ENCODE measurements around the gene PREB. TPM values are rescaled to one million over a fixed set of nuclear protein-coding genes. Genes with fewer than 3 reads are reported as not detected.

Gene PREB
- total RNA-seq, 1 experiment from 2014 or later = 37.0 TPM

DNA sequence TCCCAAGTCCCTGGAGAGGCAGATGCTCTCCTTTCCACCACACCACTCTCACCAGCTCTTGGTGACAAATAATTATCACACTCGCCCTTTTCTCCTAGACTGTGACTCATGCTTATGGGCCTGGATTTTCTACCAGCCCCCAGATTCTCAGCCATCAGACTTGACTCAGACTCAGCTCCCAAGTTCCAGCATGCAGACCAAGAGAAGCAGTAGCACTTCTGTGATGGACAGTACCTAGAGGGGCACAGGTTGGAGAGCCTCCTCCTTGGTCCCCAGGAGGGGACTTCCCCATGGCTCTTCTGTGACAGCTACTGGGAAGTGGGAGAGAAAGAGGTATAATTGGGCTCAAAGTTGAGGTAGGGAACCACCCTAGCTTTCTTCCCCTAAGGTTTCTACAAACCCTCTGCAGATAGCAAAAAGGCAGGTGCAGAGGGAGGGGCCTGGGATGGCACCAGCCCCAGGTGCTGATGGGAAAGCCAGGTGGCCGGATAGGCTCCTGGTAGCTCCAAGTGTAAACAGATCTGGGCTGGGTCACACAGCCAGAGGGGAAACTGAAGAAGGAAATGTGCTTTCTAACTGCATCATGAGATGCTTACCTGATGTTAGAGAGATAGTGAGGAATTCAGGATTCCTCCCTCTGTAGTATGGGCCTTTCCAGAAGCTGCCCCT, 18.5 kb upstream of the PREB start:
- no peak for DNase-seq (ENCODE audit: low spot score)

DNA sequence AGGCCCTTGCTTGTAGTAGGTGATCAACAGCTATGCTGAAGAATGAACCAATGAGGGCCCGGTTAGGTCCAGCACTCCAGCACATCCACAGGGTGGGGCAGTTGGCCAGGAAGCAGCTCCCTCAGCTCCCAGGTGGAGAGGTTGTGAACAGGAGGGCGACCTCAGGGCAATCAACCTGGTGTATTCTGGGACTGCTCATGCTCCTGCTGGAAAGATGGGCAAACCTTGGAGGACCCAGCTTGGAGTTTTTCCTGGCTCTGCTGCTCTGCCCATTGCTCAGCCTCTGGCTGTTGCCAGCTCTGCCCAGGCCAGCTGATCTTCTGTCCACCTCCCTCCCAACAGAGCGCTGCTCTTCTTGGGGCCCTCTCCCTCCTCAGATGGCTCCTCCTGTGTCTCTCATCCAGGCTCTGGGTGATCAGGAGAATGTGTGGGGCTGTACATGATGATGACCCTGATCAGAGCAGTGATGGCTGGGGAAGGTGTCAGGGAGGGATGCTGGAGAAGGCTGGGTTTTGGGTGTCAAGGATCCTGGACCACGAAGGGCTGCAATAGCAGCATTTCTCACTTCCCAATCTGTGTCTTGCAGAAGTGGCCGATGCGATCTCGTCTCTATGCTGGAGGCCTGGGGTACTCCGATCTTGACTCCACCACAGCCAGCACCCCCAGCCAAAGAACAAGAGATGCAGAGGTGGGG, 17.8 kb upstream of the PREB start:
- DNase-seq (ENCODE audit: low spot score) = no peak

DNA sequence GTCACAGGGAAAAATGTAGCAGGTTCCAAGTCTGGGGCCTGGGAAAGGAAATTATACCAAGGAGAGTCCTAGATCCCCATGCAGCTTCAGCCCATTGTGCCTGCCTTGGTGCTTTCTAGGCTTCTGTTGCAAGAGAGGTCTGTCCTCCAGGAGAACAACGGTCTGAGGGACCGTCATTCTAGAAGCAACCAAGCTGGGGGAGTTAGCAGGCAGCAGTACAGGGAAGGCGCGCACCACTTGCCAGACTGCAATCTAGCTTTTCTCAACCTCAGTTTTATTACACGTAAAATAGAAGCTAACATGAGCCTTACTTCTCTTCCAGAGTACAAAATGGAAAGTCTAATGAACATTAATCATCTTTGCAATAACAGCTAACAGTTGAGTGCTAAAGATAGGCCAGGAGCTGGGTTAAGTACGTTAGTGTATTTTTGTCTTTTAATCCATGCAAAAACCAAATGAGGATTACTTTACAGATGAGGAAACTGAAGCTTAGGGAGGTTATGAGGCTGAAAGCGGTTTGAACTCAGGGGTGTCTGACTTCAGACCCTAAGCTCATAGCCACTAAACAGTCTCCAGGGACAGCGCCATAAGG, 16.3 kb upstream of the PREB start:
- DNase-seq (ENCODE audit: low spot score) = no peak

DNA sequence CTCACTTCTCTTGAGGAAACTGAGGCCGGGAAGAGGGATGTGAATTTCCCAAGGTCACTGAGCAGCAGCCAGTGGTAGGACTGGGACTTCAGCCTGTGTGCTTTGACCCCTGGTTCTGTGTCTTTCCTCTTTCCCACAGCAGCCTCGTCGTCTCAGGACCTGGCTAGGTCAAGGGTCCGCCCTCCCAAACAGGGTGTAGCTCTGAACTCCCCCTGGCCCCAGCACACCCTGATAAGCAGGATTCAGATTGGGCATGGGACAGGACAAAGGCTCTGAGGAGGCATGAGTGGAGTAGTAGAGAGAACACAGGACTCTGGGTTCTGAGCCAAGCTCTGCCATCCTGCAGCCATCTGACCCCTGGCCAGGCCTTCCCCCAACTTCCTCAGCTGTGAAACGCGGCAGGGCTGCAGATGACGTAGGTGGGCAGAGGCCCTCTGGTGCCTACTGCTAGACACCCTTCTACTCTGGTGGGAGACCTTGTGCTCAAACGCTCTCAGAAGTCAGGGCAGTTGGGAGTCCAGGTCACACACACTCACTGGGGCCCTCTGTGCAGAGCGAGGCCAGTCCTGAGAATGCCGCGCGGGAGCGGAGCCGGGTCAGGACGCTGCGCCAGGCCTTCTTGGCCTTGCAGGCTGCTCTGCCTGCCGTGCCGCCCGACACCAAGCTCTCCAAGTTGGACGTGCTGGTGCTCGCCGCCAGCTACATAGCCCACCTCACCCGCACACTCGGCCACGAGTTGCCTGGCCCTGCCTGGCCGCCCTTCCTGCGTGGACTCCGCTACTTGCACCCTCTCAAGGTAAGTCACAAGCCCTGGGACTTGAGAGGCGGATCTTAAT, 15.4 kb upstream of the PREB start:
- no peak for DNase-seq (ENCODE audit: low spot score)

DNA sequence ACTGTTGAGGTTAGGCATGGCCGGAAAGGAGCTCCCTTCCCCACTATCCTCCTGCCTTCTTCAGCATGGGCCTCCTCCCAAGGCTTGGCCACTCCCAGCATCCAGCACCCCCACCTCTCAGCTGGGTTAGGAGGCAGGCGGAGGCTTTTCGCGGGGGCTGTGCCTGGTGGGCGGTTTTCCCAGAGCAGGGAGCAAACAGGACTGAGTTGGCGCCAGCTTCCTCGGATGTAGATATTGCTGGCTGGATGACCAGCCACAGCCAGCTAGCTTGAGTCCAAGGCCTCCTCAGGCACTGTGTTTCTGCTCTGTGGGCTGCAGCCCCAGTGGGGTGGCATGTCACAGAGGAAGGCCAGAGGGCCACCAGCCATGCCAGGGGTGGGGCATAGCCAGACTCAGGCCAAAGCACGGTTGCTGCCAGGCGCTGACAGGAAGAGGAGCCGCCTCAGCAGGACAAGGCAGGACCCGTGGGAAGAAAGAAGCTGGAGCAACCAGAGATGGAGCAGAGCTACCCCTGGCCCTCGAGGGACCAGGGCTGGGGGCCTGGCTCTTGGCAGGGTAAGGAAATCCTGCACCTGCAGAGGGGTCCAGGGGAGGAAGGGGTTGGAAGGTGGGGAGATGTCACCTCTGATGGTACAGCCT, 14.5 kb upstream of the PREB start, which contains the start of gene TCF23:
TSS of gene TCF23 (plus strand) at position 204 of the 639 bp plus-strand sequence. CDS start at position 334, 130 bp downstream.
- DNase-seq (ENCODE audit: low spot score) = no peak

DNA sequence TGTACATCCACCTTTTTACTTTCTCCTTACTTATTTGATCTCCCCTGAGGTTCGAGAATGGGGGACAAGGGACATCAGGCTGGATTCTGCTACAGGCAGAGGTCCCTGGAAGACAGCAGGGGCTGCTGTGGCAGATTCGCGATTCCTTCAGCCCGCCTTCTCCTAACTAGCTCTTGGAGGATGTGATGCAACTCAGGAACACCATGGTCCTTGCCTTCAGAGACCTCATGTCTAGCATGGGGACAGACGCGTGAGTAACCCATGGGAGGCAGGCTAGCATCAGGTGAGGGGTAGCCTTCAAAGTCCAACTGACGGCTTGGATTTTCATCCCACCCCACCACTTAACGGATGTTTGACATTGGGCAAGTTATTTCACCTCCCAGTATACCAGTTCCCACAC, 13.5 kb upstream of the PREB start:
- DNase-seq (ENCODE audit: low spot score) = no peak

DNA sequence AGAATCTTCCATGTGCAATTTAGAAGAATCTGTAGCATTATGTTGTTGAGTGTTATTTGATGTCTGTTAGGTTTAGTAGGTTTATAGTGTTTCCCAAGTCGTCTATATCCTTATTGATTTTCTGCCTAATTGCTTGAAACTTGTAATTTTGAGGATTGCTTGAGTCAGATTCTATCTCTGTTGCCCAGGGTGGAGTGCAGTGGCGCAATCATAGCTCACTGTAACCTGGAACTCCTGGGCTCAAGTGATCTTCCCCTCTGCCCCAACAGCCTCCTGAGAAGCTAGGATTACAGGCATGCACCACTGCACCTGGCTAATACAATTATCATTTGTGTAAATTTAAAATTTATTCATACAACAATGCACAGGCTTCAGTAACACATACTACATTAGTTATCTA, 11.2 kb upstream of the PREB start:
- no peak for DNase-seq (ENCODE audit: low spot score)

DNA sequence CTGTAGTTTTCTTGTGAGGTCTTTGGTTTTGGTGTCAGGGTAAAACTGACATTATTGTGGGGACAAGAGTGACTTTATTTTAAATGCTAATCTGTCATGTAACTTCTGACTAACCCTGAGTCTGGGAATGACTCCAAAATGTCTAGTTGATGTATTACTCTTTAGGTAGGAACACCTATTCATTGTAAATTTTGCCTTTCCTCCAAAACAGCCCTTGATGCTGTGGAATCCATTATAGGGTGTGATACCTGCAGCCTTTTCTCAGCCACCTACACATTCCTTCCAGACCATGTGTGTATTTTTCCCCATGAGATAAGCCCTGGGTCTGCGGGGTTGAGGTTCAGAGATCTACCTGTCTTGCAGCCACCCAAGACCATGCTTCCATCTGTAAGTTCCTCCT, 8.8 kb upstream of the PREB start:
- DNase-seq (ENCODE audit: low spot score) = no peak

DNA sequence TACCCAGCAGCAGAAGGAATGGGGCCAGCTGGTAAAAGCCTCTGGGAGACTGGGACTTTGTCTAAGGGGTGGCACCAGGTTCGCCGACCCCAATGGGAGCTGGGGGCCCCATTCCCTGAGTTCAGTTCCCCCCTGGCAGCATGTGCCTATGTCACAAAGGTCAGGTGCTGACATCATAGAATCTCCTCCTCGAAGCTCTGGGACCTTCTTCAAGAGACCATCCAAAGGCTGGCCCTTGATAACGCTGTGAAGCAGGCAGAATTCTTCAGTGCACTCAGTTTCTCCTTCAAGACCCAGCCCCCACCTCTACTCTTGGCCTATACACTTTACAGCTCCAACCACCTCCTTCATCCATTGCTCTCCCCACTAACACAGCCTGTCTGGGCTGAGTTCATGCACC, 4.9 kb upstream of the PREB start, which contains the start of gene PRR30:
TSS of gene PRR30 (minus strand) at position 101 of the 400 bp plus-strand sequence. CDS start 1,081 bp downstream, outside the sequence.
- no peak for DNase-seq (ENCODE audit: low spot score)

DNA sequence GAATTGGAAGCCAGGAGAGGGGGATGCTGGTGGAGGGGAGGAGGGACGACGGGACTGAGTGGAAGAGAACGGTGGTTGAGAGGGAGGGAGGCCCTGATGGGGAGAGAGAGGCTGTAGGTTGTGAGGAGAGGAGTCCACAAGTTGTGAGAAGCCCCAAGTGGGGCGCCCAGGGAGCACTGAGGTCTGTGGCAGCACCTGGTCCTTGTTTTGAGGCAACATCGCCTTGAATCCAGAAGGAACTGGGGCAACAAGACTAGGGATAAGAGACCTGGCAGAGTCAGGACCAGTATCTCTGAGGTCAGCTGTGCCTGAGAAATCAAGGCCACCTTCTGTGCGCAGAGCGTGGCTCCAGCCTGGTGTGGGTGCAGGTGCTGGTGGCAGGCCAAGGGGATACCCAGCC, 3.7 kb upstream of the PREB start:
- DNase-seq (ENCODE audit: low spot score) = no peak

DNA sequence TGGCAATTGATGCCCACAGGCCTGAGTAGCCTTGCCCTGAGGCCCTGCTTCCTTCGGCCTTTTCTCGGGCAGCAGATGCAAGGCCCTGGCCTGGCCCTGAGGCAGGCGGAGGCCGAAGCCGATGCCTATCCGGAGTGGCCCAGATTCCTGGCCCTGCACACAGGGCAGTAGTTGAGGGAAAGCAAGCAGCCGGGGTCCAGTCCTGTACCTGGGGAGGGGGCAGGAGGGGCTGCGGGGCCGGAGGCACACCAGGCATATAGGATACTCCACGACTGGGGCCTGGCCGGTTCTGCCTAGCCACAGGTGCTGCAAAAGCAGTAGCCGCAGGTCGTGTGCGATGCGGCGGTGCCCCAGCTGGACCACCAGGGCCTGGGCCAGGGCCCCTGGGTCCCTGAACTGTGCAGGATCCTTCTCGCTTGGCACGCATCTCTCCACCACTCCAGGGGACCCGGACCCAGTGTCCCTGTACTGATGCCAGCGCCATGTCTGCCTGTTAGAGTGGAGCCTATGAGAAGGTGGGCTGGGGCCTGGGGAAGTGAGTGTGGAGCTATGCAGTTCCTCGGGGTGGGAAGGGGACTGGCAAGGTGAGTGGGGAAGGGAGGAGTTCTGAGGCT, 3.0 kb upstream of the PREB start:
- DNase-seq (ENCODE audit: low spot score) = no peak

DNA sequence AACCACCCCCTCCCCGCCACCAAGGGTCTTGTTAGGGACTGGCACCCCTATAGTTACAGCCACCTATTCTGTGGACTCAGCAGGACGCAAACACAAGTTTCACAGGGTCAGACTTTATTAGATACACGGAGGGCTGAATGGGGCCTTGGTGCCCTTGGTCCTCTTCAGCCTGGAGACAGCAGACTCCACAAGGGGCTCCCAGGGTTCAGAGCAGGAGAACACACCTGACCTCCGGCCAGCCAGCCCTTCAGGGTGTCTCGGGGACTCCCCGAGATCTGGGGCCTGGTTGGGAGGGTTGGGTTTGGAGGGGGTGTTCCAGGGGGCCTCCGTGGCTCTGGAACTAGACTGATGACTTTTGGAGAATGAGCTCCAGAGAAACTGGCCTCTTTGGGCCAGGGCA, 2.3 kb upstream of the PREB start:
- no peak for DNase-seq (ENCODE audit: low spot score)

DNA sequence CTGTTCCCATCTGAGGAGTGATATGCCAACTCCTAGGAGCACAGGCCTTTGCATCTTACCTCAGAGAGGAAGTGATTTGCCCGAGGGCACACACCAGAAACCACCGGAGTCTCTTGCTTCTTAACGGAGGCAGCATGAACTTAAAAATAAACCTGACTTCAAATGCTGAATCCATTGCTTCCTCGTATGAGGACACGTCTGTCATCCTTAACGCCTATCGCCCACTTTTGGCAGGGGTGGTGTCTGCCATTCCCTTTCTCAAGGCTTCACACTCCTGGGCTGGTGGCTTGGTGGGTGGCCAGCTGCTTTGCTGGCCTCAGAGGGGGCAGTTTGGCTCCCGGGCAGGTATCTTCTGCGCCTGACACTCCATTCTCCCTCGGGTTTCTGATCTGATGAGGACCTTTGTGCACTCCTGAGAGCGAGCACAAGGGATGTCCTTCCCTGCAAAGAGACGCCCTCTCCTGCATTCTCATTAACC, 1.1 kb upstream of the PREB start:
- no peak for DNase-seq (ENCODE audit: low spot score)

DNA sequence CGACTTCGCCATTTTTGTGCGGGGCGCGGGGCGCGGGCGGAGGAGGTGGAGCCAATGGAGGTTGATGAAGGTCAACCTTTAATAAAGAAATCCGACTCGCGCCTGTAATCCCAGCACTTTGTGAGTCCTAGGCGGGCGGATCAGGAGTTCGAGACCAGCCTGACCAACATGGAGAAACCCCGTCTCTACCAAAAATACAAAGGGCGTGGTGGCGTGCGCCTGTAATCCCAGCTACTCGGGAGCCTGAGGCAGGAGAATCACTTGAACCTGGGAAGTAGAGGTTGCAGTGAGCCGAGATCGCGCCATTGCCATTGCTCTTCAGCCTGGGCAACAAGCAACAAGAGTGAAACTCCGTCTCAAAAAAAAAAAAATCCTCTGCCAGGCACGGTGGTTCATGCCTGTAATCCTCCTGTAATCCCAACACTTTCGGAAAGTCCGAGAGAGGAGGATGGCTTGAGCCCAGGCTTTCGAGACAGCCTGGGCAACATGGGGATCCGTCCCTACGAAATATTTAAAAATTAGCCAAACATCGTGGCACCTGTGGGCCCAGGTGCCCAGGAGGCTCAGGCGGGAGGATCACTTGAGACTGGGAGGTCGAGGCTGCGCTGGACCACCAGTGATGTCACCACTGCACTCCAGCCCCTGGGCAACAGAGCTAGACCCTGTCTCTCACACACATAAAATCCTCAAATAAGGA, 493 bp upstream of the PREB start:
- no peak for DNase-seq (ENCODE audit: low spot score)

DNA sequence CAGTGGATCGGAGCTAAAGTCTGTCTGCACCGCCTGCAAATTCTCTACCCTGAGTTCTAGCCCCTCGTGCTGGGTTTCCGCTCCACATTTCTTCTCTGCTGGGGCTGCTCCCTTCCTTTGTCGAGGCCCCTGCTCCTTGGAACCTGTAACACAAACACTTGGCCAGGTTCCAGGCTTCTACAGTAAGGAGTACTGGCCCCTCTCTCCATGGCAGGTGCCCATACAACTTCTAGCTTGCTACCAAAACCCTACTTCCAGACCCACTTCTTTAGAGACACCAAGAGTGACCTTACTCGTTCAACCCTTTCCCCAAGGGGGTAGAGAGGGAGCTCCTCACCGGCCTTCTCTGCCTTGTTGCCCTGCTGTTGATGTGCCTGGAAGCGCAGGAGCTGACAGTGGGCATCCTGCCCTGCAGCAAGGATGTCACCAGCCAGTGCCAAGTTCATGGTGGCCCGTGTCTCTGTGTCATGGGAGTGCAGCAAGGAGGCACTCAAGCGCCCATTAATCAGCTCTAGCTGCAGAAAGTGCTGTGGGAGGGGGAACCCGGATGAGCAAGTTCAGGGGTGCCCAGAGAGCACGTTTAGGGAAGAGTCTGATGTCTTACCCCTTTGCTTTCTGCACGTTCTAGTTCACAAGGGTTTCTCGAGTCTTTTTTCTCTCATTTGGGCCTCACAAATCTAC, 1.1 kb downstream of the PREB start:
- no peak for DNase-seq (ENCODE audit: low spot score)

DNA sequence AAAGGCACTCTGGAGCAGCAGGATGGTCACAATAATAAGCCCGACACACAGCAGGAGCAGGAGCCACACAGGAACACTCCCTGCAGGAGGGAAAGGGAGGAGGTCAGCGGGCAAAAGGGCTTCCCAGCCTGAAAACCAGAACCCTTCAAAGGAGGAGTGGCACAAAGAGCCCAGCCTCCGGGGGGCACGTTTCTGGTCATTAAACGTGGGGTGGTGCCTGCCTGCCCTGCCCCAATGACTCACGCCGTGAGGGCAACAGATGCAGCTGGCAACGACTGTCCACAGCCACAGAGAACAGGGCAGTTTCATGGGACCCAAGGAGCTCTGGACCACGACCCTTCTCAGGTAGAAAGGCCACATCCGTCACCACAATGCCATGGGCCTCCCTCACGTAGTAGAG, 3.0 kb downstream of the PREB start:
- DNase-seq (ENCODE audit: low spot score) = no peak

DNA sequence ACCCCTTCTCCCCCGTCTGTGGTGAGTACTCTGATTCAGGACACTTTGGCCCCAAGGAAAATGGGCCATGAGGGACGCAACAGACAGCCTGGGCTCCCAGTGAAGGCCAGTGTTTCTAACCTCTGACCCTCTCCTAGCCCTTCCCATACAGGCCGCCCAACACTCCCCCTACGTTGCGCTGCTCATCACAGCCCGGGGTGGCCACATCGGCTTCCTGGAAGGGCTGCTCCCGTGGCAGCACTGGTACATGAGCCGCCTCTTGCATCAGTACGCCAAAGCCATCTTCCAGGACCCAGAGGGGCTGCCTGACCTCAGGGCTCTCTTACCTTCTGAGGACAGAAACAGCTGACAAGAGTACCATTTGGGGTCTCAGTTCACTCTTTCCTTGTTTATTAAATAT, 4.0 kb downstream of the PREB start:
- no peak for DNase-seq (ENCODE audit: low spot score)

DNA sequence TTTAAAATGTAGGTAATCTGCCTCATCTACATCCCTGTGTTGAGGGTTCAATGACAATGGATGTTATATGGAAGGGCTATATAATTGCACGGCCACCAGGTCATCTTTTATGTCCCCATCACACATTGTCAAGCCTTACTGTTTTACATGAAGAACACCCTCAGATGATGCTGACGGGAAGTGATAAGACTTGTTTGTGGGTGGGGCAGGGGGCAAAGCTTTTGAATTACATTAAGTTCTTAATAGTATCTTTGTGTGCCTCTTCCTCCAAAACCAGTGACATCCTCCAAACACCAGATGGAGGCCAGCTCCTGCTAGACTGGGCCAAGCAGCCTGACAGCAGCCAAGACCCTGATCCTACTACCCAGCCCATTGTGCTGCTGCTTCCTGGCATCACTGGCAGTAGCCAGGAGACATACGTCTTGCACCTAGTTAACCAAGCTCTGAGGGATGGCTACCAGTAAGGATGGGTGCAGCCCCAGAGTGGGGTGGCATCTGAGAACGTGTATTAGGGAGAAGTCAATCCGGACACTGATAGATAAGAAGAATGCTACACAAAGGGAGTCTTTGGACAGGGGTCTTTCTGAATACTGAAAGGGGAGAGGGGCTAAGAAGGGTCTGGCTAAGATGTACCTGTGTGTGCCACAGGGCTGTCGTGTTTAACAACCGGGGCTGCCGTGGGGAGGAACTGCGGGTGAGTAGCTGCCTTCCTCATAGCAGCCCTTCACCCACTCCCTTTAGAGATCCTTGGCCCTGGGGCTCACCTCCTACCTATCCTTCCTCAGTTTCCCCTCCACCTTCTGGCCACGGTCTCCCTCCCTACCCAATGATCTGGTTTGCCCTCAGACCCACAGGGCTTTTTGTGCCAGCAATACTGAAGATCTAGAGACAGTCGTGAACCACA, 5.5 kb downstream of the PREB start:
- DNase-seq (ENCODE audit: low spot score) = no peak

Data from H4 (cell line).